Stimulated activated CD8-positive, alpha-beta memory T cell treated with anti-CD3 and anti-CD28 coated beads, Interleukin-15, amount 100 ng/mL, for 4 hours (primary cell): ENCODE data around the gene PLEKHA5.
"Not testable (repeated sequence)": the region's sequence is repeated elsewhere in the genome, so short reads cannot be mapped to it uniquely, and the experiment has no call there.

Source experiments
- DNase-seq, 2 donors: peaks; one replicate each; pipeline ENCODE4 v3.0.0-alpha.2; 2020; ENCODE audit warnings: low read depth in 2 of 2

PLEKHA5 gene

DNA sequence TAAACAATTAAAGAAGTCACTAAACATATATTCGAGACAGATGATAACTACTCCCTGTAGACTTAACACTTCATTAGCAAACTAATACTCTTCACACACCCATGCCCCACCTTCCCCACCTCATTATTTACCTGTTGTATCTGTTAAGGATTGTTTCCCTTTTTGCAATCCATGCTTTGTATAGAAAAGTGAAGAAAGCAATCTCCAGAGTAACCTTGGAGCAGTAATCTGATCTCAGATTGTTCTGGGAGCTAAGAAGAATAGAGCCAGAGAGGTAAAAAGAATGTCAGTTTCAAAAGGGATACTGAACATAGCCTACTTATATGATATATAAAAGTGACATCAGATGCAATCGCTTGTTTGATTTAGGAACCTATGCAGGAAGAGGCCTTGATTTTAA is 37.4 kb downstream of the PLEKHA5 start:
- DNase-seq = no peak

DNA sequence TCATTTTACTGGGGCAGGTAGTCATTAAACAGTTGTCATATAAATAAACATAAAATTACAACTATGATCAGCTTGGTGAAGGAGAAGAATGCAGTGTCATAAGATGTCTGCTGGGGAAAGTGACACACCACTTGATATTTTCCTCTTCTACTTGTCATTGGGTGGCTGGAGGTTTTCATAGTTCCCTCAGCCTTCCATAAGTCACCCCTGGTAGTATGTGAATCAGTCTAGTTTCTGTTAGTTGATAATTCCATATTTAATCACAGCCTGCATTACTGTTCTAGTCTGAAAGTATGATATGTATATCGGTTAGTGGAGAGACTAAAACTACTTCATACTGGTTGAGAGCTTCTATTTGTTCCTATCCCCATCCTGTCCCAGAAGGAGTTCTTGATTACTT is 38.2 kb downstream of the PLEKHA5 start:
- no peak for DNase-seq

DNA sequence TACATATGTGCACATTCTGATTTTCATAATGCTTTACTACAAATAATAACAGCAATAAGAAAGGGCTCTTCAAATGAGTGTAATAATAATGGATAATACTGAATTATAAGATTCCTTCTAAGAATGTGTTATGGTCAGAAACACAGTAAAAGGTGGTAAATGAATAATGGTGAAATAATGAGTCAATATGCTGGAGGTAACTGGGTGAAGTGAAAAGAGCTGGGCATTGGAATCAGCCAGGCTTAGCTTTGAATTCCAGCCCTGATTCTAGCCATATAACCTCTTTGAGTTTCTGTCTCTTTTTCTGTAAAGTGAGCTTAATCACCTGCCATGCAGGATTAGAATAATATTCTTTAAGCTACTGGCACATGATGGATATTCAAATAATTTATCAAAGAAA is 39.1 kb downstream of the PLEKHA5 start:
- no peak for DNase-seq

DNA sequence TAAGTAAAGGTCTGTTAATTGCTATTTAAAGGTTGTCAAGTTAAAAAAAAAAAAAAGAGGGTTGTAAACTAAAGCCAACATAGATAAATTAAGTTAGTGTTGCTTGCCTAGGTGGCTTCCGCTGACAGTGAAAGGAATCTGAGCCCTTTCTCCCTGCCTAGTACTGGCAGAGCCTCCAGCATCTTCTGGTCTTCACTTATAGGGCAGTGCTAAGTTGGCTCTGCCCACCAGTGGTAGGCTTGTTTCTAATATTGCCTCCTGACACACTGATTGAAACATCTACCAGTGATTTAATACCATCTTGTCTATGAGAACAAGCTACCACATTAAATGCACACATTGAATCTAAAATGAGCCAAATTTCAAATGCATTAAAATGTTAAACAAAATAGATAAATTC is 39.7 kb downstream of the PLEKHA5 start:
- DNase-seq = no peak

DNA sequence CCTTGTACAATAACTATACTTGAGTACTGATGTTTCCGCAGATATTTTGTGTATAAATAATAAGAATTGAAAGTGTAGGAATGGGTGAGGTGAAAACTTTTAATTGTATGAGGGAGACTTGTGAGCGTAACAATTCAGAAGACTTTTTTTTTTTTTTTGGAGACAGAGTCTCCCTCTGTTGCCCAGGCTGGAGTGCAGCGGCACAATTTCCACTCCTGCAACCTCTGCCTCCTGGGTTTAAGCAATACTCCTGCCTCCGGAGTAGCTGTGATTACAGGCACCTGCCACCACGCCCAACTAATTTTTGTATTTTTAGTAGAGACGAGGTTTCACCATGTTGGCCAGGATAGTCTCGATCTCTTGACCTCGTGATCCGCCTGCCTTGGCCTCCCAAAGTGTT is 40.8 kb downstream of the PLEKHA5 start:
- DNase-seq = not testable (repeated sequence)

DNA sequence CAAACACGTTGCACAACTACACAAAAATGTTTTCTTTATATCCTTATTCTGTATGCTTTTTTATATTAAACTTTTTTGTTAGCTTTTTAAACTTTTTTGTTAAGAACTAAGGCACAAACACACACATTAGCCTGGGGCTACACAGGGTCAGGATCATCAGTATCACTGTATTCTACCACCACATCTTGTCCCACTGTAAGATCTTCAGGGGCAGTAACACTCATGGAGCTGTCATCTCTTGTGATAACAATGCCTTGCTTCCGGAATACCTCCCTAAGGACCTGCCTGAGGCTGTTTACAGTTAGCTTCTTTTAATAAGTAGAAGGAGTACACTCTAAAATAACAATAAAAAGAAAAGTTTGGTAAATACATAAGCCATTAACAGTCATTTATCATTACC is 42.2 kb downstream of the PLEKHA5 start:
- DNase-seq = no peak

DNA sequence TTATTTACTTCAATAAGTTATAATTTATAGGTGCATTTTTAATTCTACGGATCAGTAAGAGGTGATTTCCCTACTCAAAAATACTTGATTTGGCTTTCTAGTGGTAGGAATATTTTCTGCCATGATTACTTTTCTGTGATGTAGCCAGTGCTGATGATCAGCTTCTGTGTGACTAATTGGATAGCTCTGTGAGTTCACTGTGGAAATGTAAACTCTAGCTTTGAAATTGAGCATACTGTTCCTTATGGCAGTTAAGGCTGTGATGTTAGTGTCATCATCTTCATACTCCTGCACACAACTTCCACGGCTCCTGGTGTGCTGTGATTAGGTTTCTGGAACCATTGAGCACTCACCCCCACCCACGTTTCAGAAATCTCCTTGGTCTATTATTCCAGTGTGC is 48.2 kb downstream of the PLEKHA5 start:
- no peak for DNase-seq

DNA sequence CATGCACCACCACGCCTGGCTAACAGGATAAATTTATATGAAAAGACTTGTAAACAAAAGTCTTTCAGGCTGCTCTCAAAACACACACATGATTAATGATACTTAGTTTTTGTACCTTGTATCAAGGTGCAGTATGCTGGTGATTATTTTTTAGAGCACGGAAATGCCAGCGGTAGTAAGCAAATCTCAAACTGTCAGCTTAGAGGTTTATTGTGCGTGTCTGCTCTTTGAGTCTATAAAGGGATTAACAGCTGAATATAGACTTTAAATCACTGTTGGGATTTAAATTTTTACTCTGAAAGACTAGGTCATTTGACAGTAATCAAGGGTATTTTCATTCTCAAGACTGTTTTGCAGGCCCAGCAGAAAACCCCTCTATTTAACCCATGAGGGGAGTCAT is 50.5 kb downstream of the PLEKHA5 start:
- DNase-seq = no peak

DNA sequence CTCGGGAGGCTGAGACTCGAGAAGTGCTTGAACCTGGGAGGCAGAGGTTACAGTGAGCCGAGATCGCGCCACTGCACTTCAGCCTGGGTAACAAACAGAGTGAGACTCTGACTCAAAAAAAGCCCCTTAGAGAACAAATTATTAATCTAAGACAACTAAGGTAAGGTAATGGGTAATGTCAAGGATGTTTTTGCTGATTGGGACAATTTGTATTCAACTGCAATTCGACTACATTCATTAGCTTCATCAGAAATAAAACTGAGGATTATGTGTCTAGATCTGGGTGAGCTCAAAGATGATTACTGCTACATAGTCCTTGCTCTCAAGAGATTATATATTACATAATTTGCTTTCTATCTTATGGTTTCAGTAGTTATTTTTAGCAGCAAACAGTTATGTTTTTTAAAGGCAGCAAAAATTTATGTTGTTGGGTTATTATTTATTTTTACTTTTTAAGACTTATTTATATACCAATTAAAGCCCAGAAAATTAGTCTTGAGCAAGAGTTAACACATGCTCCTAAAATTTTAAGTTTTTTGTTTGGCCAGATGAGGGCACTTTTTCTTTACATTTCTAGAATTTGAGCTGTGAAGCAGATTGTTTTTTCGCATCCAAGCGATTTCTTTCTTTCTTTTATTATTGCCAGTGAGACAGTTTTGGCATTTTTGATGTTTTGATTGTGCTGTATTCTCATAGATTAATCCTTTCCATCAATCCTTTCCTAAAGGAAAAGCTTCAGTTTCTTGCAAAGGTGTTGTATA is 52.3 kb downstream of the PLEKHA5 start:
- DNase-seq = no peak

DNA sequence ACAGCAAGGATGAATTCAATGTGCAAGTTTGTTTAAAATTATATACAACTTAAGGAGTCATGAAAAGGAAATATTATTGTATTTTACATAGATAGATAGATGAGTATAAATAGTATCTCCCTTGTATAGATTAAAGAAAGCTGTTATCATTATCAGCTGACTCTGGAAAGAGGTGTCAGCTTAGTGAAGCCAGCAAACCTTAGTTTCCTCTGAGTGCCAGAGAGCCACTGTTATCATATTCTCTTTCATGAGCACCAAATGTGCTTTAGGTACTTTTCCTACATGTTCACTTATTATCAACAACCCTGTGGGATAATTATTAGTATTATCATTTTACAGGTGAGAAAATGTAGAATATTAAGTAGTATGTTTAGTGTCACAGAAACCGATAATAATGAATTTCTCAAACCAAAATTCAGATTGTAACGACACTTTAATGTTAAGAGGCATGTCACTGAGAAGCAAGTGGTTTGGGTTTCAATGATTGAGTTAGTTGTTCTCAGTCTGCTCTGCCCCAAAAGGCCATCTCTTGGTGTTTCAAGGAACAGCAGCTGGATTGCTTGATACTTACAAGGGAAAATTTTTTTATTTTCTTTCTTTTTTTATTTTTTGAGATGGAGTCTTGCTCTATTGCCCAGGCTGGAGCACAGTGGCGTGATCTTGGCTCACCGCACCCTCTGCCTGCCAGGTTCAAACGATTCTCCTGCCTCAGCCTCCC is 53.7 kb downstream of the PLEKHA5 start:
- DNase-seq = no peak

DNA sequence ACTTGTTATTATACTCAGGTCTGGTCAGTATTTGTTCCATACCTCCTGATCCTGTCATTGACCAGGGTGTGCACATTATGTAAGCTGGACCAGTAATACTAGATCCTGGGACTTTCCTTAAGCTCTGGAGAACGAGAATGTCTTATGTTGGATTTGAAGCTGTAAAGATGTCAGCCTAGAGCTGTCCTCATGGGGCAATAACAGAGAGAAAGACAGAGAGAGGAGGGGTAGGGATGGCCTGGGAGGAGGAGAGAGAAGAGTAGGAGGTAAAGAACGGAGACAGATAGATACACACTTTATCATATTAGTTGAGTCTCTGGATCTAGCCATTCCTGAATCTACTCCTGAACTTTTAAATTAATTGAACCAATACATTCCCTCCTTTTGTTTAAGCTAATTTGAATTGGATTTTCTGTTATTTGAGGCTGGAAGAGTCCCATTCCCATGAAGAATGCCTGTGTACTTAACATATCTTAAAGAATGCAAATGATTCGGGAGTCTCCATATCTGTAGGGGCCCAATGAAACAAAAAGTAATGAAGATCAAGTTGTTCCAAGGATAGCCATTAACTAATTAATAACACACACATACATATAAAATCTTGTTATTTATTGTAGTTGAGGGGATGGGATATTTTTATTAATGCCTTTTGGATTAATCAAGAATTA is 55.9 kb downstream of the PLEKHA5 start:
- no peak for DNase-seq

DNA sequence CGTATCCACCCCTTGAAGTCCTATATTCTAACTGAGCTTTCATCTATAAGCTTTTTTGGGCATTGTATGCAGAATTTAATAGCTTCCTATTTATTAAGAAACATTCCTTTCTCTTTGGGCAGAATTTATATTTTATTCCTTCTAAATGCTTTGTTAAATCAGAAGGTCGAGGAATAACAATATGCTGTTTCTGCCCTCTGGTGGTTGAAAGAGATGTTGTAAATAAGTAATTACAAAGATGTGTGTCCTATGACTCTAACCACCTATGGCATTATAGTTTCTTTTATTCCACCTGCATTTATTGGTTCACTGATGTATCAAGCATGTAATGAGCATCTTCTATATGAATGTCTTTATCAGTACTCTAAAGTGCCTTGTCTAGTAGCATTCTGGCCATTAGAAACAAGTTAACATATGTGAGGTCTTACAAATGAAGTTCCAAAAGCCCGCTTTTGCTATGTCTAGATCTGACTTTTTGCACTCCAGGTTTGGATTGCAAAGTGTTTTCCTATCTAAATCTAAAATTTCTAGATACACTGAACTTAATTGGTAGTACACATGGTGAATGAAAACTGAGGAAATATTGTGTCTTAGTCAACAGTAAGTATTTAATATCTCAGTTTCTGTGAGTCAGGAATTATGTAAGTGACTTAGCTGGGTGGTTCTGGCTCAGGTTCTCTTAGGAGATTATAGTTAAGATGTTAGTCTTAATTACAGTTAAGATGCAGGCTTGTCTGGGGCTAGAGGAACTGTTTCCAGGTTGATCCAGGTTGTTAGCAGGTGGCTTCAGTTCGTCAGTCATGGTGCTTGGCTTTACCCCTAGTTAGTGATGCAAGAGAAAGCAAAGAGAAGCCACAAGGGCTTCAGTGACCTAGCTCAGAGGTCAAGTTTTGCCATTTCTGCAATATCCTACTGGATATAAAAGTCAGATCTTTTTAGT is 57.5 kb downstream of the PLEKHA5 start:
- DNase-seq = no peak

DNA sequence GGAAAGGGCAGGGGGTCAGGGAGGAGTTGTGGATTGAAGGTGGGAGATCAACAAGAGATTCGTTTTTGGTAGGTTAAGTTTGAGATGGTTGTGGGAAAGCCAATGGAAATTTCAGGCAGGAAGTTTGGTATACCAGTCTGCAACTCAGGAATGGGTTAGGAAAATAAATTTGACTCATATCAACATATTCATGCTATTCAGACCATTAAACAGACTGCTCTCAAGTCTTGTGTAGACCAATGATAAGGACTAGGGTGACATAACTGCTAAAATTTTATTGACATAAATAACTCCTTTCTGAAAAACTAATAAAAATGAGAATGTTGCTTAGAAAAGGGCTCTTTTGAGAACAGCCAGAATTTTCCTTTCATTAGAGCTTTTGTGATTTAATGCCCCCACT is 60.0 kb downstream of the PLEKHA5 start:
- DNase-seq = no peak

DNA sequence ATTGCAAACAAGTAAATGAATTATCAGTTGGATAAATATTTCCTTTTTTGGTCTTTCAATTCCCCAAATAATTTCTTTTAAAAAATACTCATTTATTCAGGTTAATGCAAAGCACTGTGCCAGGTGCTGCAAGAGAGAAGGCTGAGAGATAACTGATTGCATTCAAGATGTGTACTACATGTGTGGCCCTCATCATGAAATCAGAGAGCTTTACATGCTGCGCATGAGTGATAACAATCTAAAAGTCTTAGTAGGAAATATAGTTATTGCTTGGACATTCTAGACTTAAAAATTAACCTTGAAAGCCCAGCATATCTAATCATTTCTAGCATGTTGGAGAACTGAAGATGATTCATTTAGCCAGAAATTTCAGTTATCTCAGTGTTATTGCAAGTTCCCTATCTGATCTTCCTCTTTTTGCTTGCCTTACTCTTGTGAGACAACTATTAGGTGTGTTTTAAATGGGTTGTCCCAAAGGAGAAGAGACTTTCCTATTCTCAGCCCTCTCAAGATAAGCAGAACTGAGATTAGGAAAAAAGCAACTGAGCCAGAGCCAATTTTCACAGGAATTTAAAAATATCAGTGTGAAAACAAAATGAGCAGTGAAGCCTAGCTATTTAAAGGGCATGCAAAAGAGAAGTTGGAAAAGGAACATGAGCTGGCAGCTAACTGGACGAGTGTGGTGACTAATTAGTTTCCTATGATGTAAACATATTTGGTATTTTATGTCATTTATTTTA is 60.9 kb downstream of the PLEKHA5 start:
- DNase-seq = no peak

DNA sequence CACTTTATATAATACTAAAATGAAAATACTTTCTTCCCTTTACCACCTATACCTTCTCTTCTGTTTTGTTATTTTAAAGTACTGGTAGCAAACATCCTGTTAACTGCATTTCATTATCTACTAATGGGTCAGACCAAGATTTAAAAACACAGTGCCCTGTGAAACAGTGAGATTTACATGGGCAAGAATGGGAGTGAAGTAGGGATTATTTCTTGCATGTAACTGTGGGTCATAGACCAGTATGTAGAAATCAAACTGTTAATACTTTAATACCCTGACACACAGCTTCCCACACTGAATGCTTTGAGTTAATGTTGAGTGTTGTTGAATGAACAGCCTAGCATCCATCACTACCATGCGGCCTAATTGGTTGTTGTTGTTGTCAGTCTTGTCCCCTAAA is 61.6 kb downstream of the PLEKHA5 start:
- no peak for DNase-seq

DNA sequence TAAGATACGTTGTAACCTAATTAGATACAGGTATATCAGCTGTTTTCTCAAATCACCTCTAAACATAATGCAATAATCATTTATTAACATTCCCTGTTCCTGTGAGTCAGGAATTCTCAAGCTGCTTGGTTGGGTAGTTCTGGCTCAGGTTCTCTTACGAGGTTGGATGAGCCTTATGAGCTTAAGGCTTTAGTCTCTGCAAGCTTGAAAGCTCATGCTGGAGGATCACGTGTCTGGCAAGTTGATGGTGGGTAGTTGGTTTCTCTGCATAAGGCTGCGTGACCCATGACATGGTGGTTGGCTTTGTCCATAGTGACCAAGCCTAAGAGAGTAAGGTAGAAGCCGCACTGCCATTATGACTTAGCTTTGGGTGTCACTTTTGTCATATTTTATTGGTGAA is 62.0 kb downstream of the PLEKHA5 start:
- no peak for DNase-seq

DNA sequence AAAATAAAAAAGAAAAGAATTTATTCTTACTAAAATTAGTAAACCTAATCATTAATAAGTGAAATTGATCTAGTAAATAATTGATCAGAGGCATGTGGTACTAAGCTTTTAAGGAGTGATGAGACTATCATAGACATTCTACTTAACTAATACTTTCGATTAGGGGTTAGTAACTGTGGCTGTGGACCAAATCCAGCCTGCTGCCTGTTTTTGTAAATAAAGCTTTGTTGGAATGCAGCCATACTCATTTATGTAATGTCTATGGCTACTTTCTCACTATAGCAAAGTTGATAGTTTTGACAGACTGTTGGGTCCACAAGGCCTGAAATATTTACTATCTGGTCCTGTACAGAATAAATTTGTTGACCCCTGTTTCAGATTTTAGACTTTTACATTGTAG is 63.2 kb downstream of the PLEKHA5 start:
- no peak for DNase-seq

DNA sequence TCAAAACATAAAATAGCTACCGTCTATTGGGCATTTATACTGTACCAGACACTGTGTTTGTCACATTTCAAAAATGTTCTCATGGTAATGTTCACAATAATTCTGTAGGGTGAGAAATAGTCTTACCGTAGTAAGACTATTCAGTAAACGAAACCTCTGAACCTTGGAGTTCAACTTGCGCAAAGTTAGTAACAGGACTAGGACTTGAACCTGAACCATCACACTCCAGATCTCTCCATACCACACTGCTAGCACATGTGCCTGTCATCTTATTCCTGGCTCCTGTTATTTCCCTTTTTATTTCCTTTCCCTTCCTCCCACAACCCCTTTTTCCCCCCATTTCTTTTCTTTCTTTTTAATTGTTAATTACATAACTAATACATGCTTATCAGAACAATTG is 65.4 kb downstream of the PLEKHA5 start:
- DNase-seq = no peak

DNA sequence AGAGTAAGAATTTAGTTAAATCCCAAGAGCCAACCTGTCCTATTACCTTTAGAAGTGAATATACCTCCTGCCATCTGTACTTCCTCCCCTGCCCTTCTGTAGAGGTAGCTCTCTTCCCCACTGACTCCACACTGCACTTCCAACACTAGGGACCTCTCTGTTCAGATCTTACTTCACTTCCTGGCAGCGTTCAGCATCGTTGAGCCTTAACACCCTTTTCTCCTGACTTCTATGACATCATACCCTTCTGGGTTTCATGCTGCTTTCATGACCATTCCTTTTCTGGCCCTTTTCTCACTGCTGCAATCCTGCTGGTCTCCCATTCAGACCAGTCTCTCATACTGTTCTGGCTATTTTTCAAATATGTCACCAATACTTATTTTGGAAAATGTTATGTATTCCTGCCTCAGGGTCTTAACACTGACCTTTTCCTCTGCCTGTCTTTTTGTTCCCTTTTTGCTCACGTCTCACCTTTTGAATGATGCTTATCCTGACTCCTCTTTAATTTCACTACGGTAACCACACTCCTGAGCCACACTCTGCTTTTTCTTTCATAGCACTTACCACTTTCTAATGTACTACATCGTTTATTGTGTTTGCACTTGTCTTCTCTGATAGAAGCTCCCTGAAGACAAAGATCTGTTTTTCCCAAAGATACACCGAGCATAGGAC is 67.6 kb downstream of the PLEKHA5 start:
- no peak for DNase-seq

DNA sequence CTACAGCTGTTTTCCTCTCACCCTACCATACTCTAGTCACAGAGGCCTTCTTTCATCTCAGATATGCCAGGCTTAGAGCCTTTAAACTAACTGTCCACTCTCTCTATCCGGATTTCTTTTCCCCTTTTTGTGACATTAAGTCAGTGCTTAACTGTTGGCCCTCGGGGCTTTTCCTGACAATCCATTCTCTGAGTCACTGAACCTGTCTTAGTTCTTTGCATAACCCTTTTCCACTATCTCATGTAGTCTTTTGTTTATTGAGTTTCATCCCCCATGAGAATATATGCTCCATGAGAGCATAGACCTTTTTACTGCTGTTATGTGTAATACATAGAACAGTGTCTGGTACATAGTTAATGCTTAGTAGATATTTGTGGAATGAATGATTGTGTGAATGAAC is 68.7 kb downstream of the PLEKHA5 start:
- DNase-seq = no peak

DNA sequence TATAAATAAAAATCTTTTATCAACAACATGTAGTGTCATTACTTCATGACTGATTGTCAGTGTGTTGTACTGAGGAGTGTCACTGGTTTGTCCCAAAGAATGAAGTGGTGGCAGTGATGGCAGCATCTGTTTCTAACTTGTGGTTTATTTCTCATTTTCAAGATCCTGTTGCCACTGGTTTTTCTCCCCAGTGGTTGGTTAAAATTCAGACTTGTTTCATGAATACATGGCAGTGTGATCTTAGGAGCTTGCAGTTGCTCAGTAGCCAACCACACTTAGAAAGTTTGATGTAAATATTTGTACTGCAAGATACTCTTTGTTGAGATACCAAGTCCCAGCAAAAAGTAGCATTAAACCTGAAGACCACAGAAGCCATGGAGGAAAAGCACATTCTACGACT is 69.8 kb downstream of the PLEKHA5 start:
- DNase-seq = no peak
